Breast epithelium (tissue), 4 donors: ENCODE data around the gene SCPEP1. TPM values are rescaled to one million over a fixed set of nuclear protein-coding genes. Genes with fewer than 3 reads are reported as not detected.

Experiments
- DNase-seq, 2 donors: peaks; one replicate each; pipeline ENCODE4 v3.0.0-alpha.2; 2019; ENCODE audit warnings: low spot score in 2 of 2
- H3K27ac ChIP-seq, 2 donors: fragments of 200-600 bp; sonication (generic) in 1 of 2; one replicate each; pipeline ENCODE4 v1.5.1; 2016 to 2019; ENCODE audit warnings: mild to moderate bottlenecking in 1 of 2
- H3K27me3 ChIP-seq, 2 donors: fragments of 200-600 bp; sonication (generic) in 1 of 2; one replicate each; pipeline versions ENCODE4 v1.5.1 to v1.6.0; 2017 to 2019; ENCODE audit warnings: control low read depth in 1 of 2, mild to moderate bottlenecking in 1 of 2
- H3K36me3 ChIP-seq: fragments of 200-600 bp; one replicate; pipeline ENCODE4 v1.5.1; 2019
- H3K4me1 ChIP-seq, 2 donors: fragments of 200-600 bp; sonication (generic); one replicate each; pipeline ENCODE4 v1.5.1; 2016 to 2019; ENCODE audit warnings: control low read depth in 1 of 2
- H3K4me3 ChIP-seq, 3 donors: fragments of 200-600 bp; sonication (generic); 1 replicate in 2 of 3; 2 replicates in 1 of 3; pipeline ENCODE4 v1.5.1; 2016 to 2019; ENCODE audit warnings: mild to moderate bottlenecking in 3 of 3, moderate library complexity in 2 of 3
- H3K9me3 ChIP-seq, 2 donors: fragments of 200-600 bp; sonication (generic) in 1 of 2; one replicate each; pipeline ENCODE4 v1.5.1; 2016 to 2019; ENCODE audit warnings: control low read depth in 1 of 2
- POLR2A ChIP-seq: fragments of 450-650 bp; IDR thresholded peaks from one replicate; pipeline ENCODE4 v1.6.1; 2016; ENCODE audit warnings: antibody characterized with exemption, mild to moderate bottlenecking, moderate library complexity
- POLR2AphosphoS5 ChIP-seq, 3 donors: sonication (generic); formaldehyde crosslinking; IDR thresholded peaks; one replicate each; pipeline ENCODE4 v1.6.1; 2017; ENCODE audit warnings: antibody characterized with exemption in 3 of 3
- intact Hi-C: fragments of 100-400 bp; cut with DNase I; formaldehyde crosslinking; loops from one replicate; pipeline ENCODE4 v1.15.1; 2023; ENCODE audit warnings: low total_unique reads
- total RNA-seq, 3 donors: library from RNA; depleted of rRNA; stranded (reverse); fragments of >200 nt; gene quantifications; one replicate each; pipeline ENCODE4 v1.1.0, GENCODE V29; 2016
- TF ChIP-seq, protein P1 (sequence below), 3 donors: fragments of 450-650 bp; IDR thresholded peaks; one replicate each; pipeline ENCODE4 v1.5.1; 2016 to 2017; ENCODE audit warnings: antibody characterized with exemption in 3 of 3, mild to moderate bottlenecking in 3 of 3, moderate library complexity in 3 of 3

The SCPEP1 gene
- total RNA-seq, 3 donors from 2014 or later = 55.4 to 264 (median 146) TPM

DNA sequence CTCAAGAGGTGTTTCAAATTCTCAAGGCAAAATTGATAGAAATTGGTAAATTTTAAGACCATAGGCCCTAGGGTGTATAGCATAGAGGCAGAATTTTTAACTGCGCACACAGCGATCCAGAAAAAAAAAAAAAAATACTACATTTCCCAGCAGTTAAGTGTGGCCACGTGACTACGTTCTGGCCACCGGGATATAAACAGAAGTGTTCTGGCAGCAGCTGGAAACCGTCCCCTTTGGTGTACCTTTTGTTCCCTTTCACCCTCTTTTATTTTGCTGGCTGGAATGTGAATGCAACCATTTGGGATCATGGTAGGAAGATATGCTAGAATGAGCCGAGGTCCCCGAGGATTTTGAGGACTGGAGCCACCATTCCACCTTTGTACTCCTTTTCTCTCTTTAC is 54.4 kb downstream of the SCPEP1 start:
- intact Hi-C loops = no loop called here
- peak in 1 of 2 donors; percentile 72 for DNase-seq
- no peak overlapping the region for H3K4me3 ChIP-seq
- no peaks in the 10 kb centered on the region for H3K27me3 ChIP-seq
- H3K4me1 ChIP-seq = peaks cover 0 to 7% of the 10 kb centered on the region in 2 donors
- H3K9me3 ChIP-seq = peaks cover 0 to 9% of the 10 kb centered on the region in 2 donors
- H3K36me3 ChIP-seq = no peaks in the 10 kb centered on the region
- TF ChIP-seq POLR2A = no peak
- peak in 2 of 3 donors; percentile 4 to 39 for TF ChIP-seq POLR2AphosphoS5 (IDR thresholded peaks at IDR 0.05)
- TF ChIP-seq, protein P1, sequence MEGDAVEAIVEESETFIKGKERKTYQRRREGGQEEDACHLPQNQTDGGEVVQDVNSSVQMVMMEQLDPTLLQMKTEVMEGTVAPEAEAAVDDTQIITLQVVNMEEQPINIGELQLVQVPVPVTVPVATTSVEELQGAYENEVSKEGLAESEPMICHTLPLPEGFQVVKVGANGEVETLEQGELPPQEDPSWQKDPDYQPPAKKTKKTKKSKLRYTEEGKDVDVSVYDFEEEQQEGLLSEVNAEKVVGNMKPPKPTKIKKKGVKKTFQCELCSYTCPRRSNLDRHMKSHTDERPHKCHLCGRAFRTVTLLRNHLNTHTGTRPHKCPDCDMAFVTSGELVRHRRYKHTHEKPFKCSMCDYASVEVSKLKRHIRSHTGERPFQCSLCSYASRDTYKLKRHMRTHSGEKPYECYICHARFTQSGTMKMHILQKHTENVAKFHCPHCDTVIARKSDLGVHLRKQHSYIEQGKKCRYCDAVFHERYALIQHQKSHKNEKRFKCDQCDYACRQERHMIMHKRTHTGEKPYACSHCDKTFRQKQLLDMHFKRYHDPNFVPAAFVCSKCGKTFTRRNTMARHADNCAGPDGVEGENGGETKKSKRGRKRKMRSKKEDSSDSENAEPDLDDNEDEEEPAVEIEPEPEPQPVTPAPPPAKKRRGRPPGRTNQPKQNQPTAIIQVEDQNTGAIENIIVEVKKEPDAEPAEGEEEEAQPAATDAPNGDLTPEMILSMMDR (IDR thresholded peaks at IDR 0.05) = no peak
- peak overlapping the region; percentile 81 to 82 for H3K27ac ChIP-seq

DNA sequence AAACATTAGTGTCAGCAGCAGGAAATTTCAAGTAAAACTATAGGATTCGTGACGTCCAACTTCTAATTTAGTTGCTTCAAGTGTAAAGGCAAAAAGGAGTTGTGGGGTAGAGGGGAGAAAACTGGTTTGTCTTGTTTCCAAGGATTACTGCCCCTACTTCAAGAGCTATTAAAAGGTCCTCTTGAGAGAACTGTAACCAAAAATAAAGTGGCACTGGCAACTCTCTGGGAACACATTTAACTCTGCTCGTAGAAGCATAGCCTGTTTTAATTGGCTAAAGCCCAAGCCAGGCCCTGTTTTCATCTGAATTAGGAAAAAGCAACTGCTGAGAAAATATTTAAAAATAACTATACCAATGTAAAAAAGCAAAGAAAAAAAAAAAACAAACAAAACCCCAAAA is 55.4 kb downstream of the SCPEP1 start:
- Histone ChIP-seq H3K9me3 (peaks cover 0 to 2% of the 10 kb centered on the region in 2 donors), H3K27ac (peak overlapping the region; percentile 81 to 82), H3K4me3 (no peak overlapping the region), H3K36me3 (no peaks in the 10 kb centered on the region), H3K4me1 (peaks cover 0 to 7% of the 10 kb centered on the region in 2 donors), H3K27me3 (no peaks in the 10 kb centered on the region)
- TF ChIP-seq, protein P1 (IDR thresholded peaks at IDR 0.05) = no peak
- TF ChIP-seq POLR2AphosphoS5 (IDR thresholded peaks at IDR 0.05) (no peak), POLR2A (no peak)
- intact Hi-C loops = no loop called here
- DNase-seq = no peak

DNA sequence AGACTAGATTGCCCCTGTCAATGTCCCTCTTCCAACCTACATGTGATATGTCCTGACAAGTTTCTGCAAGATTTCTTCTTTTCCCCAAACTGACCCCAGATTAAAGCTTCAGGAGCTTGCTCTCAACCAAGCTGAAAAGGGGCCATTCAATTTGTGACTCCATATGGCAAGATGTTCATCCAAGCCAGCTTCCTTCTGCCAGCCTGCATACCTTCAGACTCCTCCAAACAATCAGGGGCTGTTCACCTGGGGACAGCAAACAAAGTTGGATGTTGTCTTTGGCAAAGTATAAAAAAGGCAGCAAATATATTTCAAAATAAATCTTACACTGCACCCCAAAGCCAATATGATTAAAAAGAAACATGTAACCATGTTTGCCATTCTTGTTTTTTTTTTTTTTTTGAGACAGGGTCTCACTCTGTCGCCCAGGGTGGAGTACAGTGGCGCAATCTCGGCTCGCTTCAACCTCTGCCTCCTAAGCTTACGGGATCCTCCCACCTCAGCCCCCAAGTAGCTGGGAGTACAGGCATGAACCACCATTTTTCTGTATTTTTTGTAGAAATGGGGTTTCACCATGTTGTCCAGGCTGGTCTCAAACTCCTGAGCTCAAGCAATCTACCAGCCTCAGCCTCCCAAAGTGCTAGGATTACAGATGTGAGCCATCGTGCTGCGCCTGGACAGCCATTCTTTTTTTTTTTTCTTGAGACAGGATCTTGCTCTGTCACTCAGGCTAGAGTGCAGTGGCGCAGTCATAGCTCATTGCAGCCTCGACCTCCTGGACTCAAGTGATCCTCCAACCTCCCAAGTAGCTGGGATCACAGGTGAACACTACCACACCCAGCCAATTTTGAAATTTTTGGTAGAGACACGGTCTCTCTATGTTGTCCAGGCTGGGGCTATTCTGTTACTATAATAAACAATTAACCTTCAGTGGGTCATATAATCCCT is 57.1 kb downstream of the SCPEP1 start:
- intact Hi-C loops = no loop called here

DNA sequence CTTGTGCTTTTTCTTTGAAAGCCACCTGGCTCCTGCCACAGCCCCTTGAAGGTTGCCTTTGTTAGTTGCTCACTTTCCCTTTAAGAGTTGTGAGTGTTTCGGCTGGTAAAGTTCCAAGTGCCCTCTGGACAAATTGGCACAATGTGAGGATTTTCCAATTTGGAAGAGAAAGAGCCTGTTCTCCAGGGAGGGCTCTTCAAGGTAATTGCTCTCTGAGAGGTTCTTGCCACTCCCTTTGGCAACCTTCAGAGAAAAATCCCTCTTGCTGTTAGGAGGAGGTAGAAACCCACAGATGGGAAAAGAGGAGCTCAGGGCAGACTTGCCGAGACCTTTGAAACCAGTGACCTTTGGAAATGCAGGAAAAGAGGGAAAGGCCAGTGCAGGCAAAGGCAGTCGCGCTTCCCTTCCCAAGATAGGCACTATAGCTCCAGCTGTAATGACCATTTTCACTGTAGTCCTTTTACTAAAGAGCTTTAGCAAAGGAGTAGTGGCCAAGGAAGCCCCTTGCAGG is 58.1 kb downstream of the SCPEP1 start:
- H3K27ac ChIP-seq = peak overlapping the region; percentile 80 to 82
- H3K9me3 ChIP-seq = no peaks in the 10 kb centered on the region
- peaks cover 0 to 7% of the 10 kb centered on the region in 2 donors for H3K4me1 ChIP-seq
- H3K36me3 ChIP-seq = no peaks in the 10 kb centered on the region
- intact Hi-C loops = no loop called here
- DNase-seq = peak; percentile 71 to 87
- no peaks in the 10 kb centered on the region for H3K27me3 ChIP-seq
- TF ChIP-seq, protein P1 (IDR thresholded peaks at IDR 0.05) = no peak
- peak in 1 of 3 donors; percentile 71 for TF ChIP-seq POLR2AphosphoS5 (IDR thresholded peaks at IDR 0.05)
- H3K4me3 ChIP-seq = peak overlapping the region in 1 of 3 donors; percentile 23

More for the DNA sequence above, 57.1 kb downstream of the SCPEP1 start:
- no peaks in the 10 kb centered on the region for H3K27me3 ChIP-seq
- peak overlapping the region; percentile 80 to 82 for H3K27ac ChIP-seq
- no peak overlapping the region for H3K4me3 ChIP-seq
- DNase-seq = peak in 1 of 2 donors; percentile 57
- H3K9me3 ChIP-seq = no peaks in the 10 kb centered on the region
- H3K4me1 ChIP-seq = peaks cover 0 to 7% of the 10 kb centered on the region in 2 donors
- TF ChIP-seq POLR2AphosphoS5 (IDR thresholded peaks at IDR 0.05) (no peak), POLR2A (no peak)
- TF ChIP-seq, protein P1 (IDR thresholded peaks at IDR 0.05) = no peak
- H3K36me3 ChIP-seq = no peaks in the 10 kb centered on the region

DNA sequence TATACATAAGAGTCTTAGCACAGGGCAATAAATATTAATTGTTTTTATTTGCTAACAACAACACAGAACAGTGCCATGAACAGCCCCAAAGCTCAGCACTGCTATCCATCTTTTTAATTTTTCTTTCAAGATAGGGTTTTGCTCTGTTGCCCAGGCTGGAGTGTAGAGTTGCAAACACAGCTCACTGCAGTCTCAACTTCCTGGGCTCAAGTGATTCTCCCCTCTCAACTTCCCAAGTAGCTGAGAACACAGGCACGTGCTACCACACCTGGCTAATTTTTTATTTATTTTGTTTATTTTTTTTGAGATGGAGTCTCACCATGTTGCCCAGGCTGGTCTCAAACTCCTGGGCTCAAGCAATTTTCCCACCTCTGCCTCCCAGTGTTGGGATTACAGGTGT is 59.5 kb downstream of the SCPEP1 start:
- intact Hi-C loops = no loop called here

More for the DNA sequence above, 59.5 kb downstream of the SCPEP1 start:
- no peaks in the 10 kb centered on the region for H3K36me3 ChIP-seq
- TF ChIP-seq POLR2AphosphoS5 (IDR thresholded peaks at IDR 0.05) = no peak
- TF ChIP-seq POLR2A = no peak
- TF ChIP-seq, protein P1 (IDR thresholded peaks at IDR 0.05) = no peak
- peaks cover 0 to 7% of the 10 kb centered on the region in 2 donors for H3K4me1 ChIP-seq
- H3K27me3 ChIP-seq = no peaks in the 10 kb centered on the region
- H3K27ac ChIP-seq = no peak overlapping the region
- H3K9me3 ChIP-seq = no peaks in the 10 kb centered on the region
- no peak overlapping the region for H3K4me3 ChIP-seq
- no peak for DNase-seq
